DMS53 treated with DMSO at 0.1 percent for 48 hours (cell line): ENCODE data around the gene CRBN.

Experiments
- DNase-seq: peaks from one replicate; lab custom pipeline; 2025; ENCODE audit not compliant: unreplicated experiment; lab: John Stamatoyannopoulos, UW

Gene CRBN

GRCh38 chr3:3179407-3180094 is at the start of gene CRBN:
CRBN (minus strand) TSS chr3:3179691; CDS start chr3:3179687, 4 bp downstream.
- DNase-seq = peak; percentile 8

- DNase-seq = no peak
Observed at GRCh38 chr3:3227640-3228039, 48.1 kb upstream of the CRBN start.

- DNase-seq = no peak
Observed at GRCh38 chr3:3221528-3221927, 42.0 kb upstream of the CRBN start.

GRCh38 chr3:3216401-3216800 is 36.9 kb upstream of the CRBN start:
- no peak for DNase-seq

GRCh38 chr3:3212781-3213440 is 33.4 kb upstream of the CRBN start:
- no peak for DNase-seq

GRCh38 chr3:3209714-3210113 is 30.2 kb upstream of the CRBN start:
- DNase-seq = no peak

- DNase-seq = no peak
Observed at GRCh38 chr3:3209057-3209456, 29.6 kb upstream of the CRBN start.

- DNase-seq = no peak
Observed at GRCh38 chr3:3201611-3202010, 22.1 kb upstream of the CRBN start.

- DNase-seq = no peak
Observed at GRCh38 chr3:3200632-3201212, 21.2 kb upstream of the CRBN start.

GRCh38 chr3:3199306-3199705 is 19.8 kb upstream of the CRBN start:
- DNase-seq = no peak

- DNase-seq = no peak
Observed at GRCh38 chr3:3196148-3196861, 16.8 kb upstream of the CRBN start.

GRCh38 chr3:3194861-3195260 is 15.4 kb upstream of the CRBN start:
- no peak for DNase-seq

- no peak for DNase-seq
Observed at GRCh38 chr3:3192286-3192675, 12.8 kb upstream of the CRBN start.

- no peak for DNase-seq
Observed at GRCh38 chr3:3191675-3192285, 12.3 kb upstream of the CRBN start.

GRCh38 chr3:3189961-3190360 is 10.5 kb upstream of the CRBN start:
- no peak for DNase-seq

- DNase-seq = no peak
Observed at GRCh38 chr3:3189102-3189727, 9.7 kb upstream of the CRBN start.

GRCh38 chr3:3184876-3185275 is 5.4 kb upstream of the CRBN start:
- DNase-seq = no peak

GRCh38 chr3:3180456-3180855 is 965 bp upstream of the CRBN start:
- no peak for DNase-seq

- no peak for DNase-seq
Observed at GRCh38 chr3:3178498-3179328, 778 bp downstream of the CRBN start.

GRCh38 chr3:3177861-3178497 is 1.5 kb downstream of the CRBN start:
- DNase-seq = no peak
